Activated naive CD4-positive, alpha-beta T cell treated with anti-CD3 and anti-CD28 coated beads, Interleukin-2, amount 10 ng/mL, durations not matched to agents 7 days and 5 days (primary cell): ENCODE measurements around the gene DMBX1.

Experiments
- CTCF ChIA-PET: fragments of 350-600 bp; sonication (Branson Sonifier 250); formaldehyde crosslinking; loops from one replicate; lab custom pipeline; 2021; ENCODE audit warnings: antibody characterized with exemption; lab: Charles Lee
- DNase-seq: peaks from one replicate; pipeline ENCODE4 v3.0.0-alpha.2; 2020
- H3K27ac Mint-ChIP-seq: one replicate; pipeline ENCODE4 v1.8.0; 2021; ENCODE audit warnings: mild to moderate bottlenecking, moderate library complexity, mixed read lengths
- H3K27me3 Mint-ChIP-seq: one replicate; pipeline ENCODE4 v1.8.0; 2021; ENCODE audit warnings: mild to moderate bottlenecking, mixed read lengths
- H3K36me3 Mint-ChIP-seq: one replicate; pipeline ENCODE4 v1.8.0; 2021; ENCODE audit warnings: mixed read lengths
- H3K4me1 Mint-ChIP-seq: one replicate; pipeline ENCODE4 v1.8.0; 2021; ENCODE audit warnings: mixed read lengths
- H3K4me3 Mint-ChIP-seq: one replicate; pipeline ENCODE4 v1.8.0; 2021; ENCODE audit warnings: mild to moderate bottlenecking, moderate library complexity, mixed read lengths
- H3K9me3 Mint-ChIP-seq: one replicate; pipeline ENCODE4 v1.8.0; 2021; ENCODE audit warnings: mixed read lengths

Gene DMBX1

GRCh38 chr1:46510998-46511365, 21.3 kb downstream of the DMBX1 start:
- H3K4me3 Mint-ChIP-seq, result no peak overlapping the region
- H3K36me3 Mint-ChIP-seq, result no peaks in the 10 kb centered on the region
- no peaks in the 10 kb centered on the region for H3K9me3 Mint-ChIP-seq
- H3K27ac Mint-ChIP-seq, result no peak overlapping the region
- no peak for DNase-seq
- H3K4me1 Mint-ChIP-seq, result no peaks in the 10 kb centered on the region
- CTCF ChIA-PET, result interaction anchor here (1.2 kb wide), 1 partner anchor 18 kb away, joined by 3 read pairs; no protein-coding TSS in a partner anchor
- peaks cover 52% of the 10 kb centered on the region for H3K27me3 Mint-ChIP-seq

GRCh38 chr1:46512135-46512791, 22.6 kb downstream of the DMBX1 start:
- Mint-ChIP-seq H3K9me3 (no peaks in the 10 kb centered on the region), H3K4me1 (no peaks in the 10 kb centered on the region), H3K27ac (no peak overlapping the region), H3K36me3 (no peaks in the 10 kb centered on the region), H3K4me3 (no peak overlapping the region), H3K27me3 (peaks cover 57% of the 10 kb centered on the region)
- DNase-seq, result no peak
- CTCF ChIA-PET, result interaction anchor here (0.6 to 1.9 kb wide), 3 partner anchors 15 to 63 kb away, joined by 3 to 8 read pairs (median 3); no protein-coding TSS in a partner anchor

- Mint-ChIP-seq H3K27ac (no peak overlapping the region), H3K36me3 (no peaks in the 10 kb centered on the region), H3K4me1 (no peaks in the 10 kb centered on the region), H3K9me3 (no peaks in the 10 kb centered on the region), H3K4me3 (no peak overlapping the region), H3K27me3 (peaks cover 59% of the 10 kb centered on the region)
- DNase-seq, result no peak
- CTCF ChIA-PET, result interaction anchor here (1.0 to 1.9 kb wide), 4 partner anchors 10 to 71 kb away, joined by 3 to 8 read pairs (median 4); no protein-coding TSS in a partner anchor
Observed at GRCh38 chr1:46512792-46513190, 23.2 kb downstream of the DMBX1 start.

- CTCF ChIA-PET, result interaction anchor here (1.0 to 1.9 kb wide), 4 partner anchors 9 to 71 kb away, joined by 3 to 8 read pairs (median 4); no protein-coding TSS in a partner anchor
Observed at GRCh38 chr1:46513536-46513935, 23.9 kb downstream of the DMBX1 start.

GRCh38 chr1:46515576-46515975, 25.9 kb downstream of the DMBX1 start:
- CTCF ChIA-PET, result interaction anchor here (3.9 kb wide), 1 partner anchor 12 kb away, joined by 20 read pairs; no protein-coding TSS in a partner anchor
- Mint-ChIP-seq H3K4me3 (no peak overlapping the region), H3K36me3 (no peaks in the 10 kb centered on the region), H3K27me3 (peaks cover 80% of the 10 kb centered on the region), H3K27ac (no peak overlapping the region), H3K9me3 (no peaks in the 10 kb centered on the region), H3K4me1 (no peaks in the 10 kb centered on the region)
- no peak for DNase-seq

More at GRCh38 chr1:46513536-46513935, 23.9 kb downstream of the DMBX1 start:
- Mint-ChIP-seq H3K4me3 (no peak overlapping the region), H3K27ac (no peak overlapping the region), H3K27me3 (peaks cover 62% of the 10 kb centered on the region), H3K9me3 (no peaks in the 10 kb centered on the region), H3K4me1 (no peaks in the 10 kb centered on the region), H3K36me3 (no peaks in the 10 kb centered on the region)
- no peak for DNase-seq

- DNase-seq, result no peak
- CTCF ChIA-PET, result interaction anchor here (3.9 kb wide), 1 partner anchor 11 kb away, joined by 20 read pairs; no protein-coding TSS in a partner anchor
- Mint-ChIP-seq H3K4me3 (no peak overlapping the region), H3K36me3 (no peaks in the 10 kb centered on the region), H3K9me3 (no peaks in the 10 kb centered on the region), H3K27me3 (peaks cover 84% of the 10 kb centered on the region), H3K27ac (no peak overlapping the region), H3K4me1 (peaks cover 1% of the 10 kb centered on the region)
Observed at GRCh38 chr1:46516200-46516950, 26.7 kb downstream of the DMBX1 start.

GRCh38 chr1:46517010-46517600, 27.5 kb downstream of the DMBX1 start:
- Mint-ChIP-seq H3K9me3 (no peaks in the 10 kb centered on the region), H3K4me1 (peaks cover 6% of the 10 kb centered on the region), H3K27ac (no peak overlapping the region), H3K36me3 (no peaks in the 10 kb centered on the region), H3K4me3 (no peak overlapping the region), H3K27me3 (peaks cover 81% of the 10 kb centered on the region)
- DNase-seq, result no peak
- CTCF ChIA-PET, result interaction anchor here (3.9 kb wide), 1 partner anchor 11 kb away, joined by 20 read pairs; no protein-coding TSS in a partner anchor

- H3K4me3 Mint-ChIP-seq, result no peak overlapping the region
- no peak overlapping the region for H3K27ac Mint-ChIP-seq
- no peaks in the 10 kb centered on the region for H3K36me3 Mint-ChIP-seq
- H3K9me3 Mint-ChIP-seq, result no peaks in the 10 kb centered on the region
- CTCF ChIA-PET, result interaction anchor here (1.9 to 3.9 kb wide), 2 partner anchors 10 to 71 kb away, joined by 6 to 20 read pairs; no protein-coding TSS in a partner anchor
- peaks cover 80% of the 10 kb centered on the region for H3K27me3 Mint-ChIP-seq
- peaks cover 13% of the 10 kb centered on the region for H3K4me1 Mint-ChIP-seq
- no peak for DNase-seq
Observed at GRCh38 chr1:46517932-46518498, 28.4 kb downstream of the DMBX1 start.

GRCh38 chr1:46519209-46519608, 29.6 kb downstream of the DMBX1 start:
- CTCF ChIA-PET, result interaction anchor here (1.9 kb wide), 1 partner anchor 73 kb away, joined by 6 read pairs; no protein-coding TSS in a partner anchor
- Mint-ChIP-seq H3K27me3 (peaks cover 78% of the 10 kb centered on the region), H3K9me3 (no peaks in the 10 kb centered on the region), H3K27ac (no peak overlapping the region), H3K36me3 (no peaks in the 10 kb centered on the region), H3K4me3 (no peak overlapping the region), H3K4me1 (peaks cover 13% of the 10 kb centered on the region)
- no peak for DNase-seq

- Mint-ChIP-seq H3K4me3 (no peak overlapping the region), H3K9me3 (no peaks in the 10 kb centered on the region), H3K27me3 (peaks cover 78% of the 10 kb centered on the region), H3K4me1 (peaks cover 13% of the 10 kb centered on the region), H3K27ac (no peak overlapping the region), H3K36me3 (no peaks in the 10 kb centered on the region)
- DNase-seq, result no peak
- CTCF ChIA-PET, result interaction anchor here (0.9 to 3.4 kb wide), 5 partner anchors 32 to 78 kb away, joined by 3 to 14 read pairs (median 6); no protein-coding TSS in a partner anchor
Observed at GRCh38 chr1:46520063-46520911, 30.7 kb downstream of the DMBX1 start.

GRCh38 chr1:46521414-46521813, 31.8 kb downstream of the DMBX1 start:
- no peaks in the 10 kb centered on the region for H3K36me3 Mint-ChIP-seq
- DNase-seq, result no peak
- peaks cover 13% of the 10 kb centered on the region for H3K4me1 Mint-ChIP-seq
- peaks cover 78% of the 10 kb centered on the region for H3K27me3 Mint-ChIP-seq
- CTCF ChIA-PET, result interaction anchor here (0.9 to 3.4 kb wide), 7 partner anchors 11 to 119 kb away, joined by 3 to 14 read pairs (median 7); a partner anchor contains a TSS
- no peak overlapping the region for H3K27ac Mint-ChIP-seq
- no peaks in the 10 kb centered on the region for H3K9me3 Mint-ChIP-seq
- no peak overlapping the region for H3K4me3 Mint-ChIP-seq

- Mint-ChIP-seq H3K4me1 (peaks cover 13% of the 10 kb centered on the region), H3K36me3 (no peaks in the 10 kb centered on the region), H3K9me3 (no peaks in the 10 kb centered on the region), H3K27me3 (peaks cover 78% of the 10 kb centered on the region), H3K27ac (no peak overlapping the region), H3K4me3 (no peak overlapping the region)
- CTCF ChIA-PET, result interaction anchor here (1.0 to 3.4 kb wide), 9 partner anchors 9 to 120 kb away, joined by 4 to 14 read pairs (median 5); a partner anchor contains a TSS
- no peak for DNase-seq
Observed at GRCh38 chr1:46522184-46522968, 32.7 kb downstream of the DMBX1 start.
